ENCODE data around the gene PET100. TPM values are rescaled to one million over a fixed set of nuclear protein-coding genes. Genes with fewer than 3 reads are reported as not detected.
A peak's percentile ranks its signal among the peaks of the same experiment; 100 is the strongest.

Gene PET100
- total and polyA plus RNA-seq, 7 donors: 49.6 to 112 (median 93.1) TPM

- DNase-seq (no peak), ATAC-seq (no peak)
- H3K27ac ChIP-seq: no peak within 1 kb of the TSS
- H3K4me1 ChIP-seq: no peaks in the 10 kb centered on the region
- no peak within 1 kb of the TSS for H3K4me3 ChIP-seq
- H3K9me3 ChIP-seq: no peaks in the 10 kb centered on the region
- 27 to 41% (median 36%) methylated on average over 10 of the region's 10 CpGs for WGBS, 3 donors
- H3K27me3 ChIP-seq (ENCODE audit: insufficient read depth in 3 of 3, low read length in 2 of 3): peaks cover 0 to 27% (median 2%) of the 10 kb centered on the region in 3 donors
- no peaks in the 10 kb centered on the region for H3K36me3 ChIP-seq (ENCODE audit: insufficient read depth in 1 of 2, low read depth in 1 of 2)
- no peak for TF ChIP-seq CTCF (IDR thresholded peaks at IDR 0.05)
- intact Hi-C loops (cut with DNase I): loop anchor here in 1 of 2 donors (5.0 kb wide), 1 partner anchor 110 kb away; no protein-coding TSS in a partner anchor
Observed at GRCh38 chr19:7676854-7677253, 47.3 kb downstream of the PET100 start, which contains the start of gene MCEMP1. Gene MCEMP1 (plus strand): TSS chr19:7677090. CDS start chr19:7677121, 31 bp downstream.

GRCh38 chr19:7677669-7678311, 48.2 kb downstream of the PET100 start:
- WGBS, 3 donors: 37 to 44% (median 43%) methylated on average over 12 of the region's 12 CpGs
- H3K27me3 ChIP-seq (ENCODE audit: insufficient read depth in 3 of 3, low read length in 2 of 3): peaks cover 0 to 18% (median 0%) of the 10 kb centered on the region in 3 donors
- H3K9me3 ChIP-seq: no peaks in the 10 kb centered on the region
- ATAC-seq (no peak), DNase-seq (no peak)
- H3K36me3 ChIP-seq (ENCODE audit: insufficient read depth in 1 of 2, low read depth in 1 of 2): peaks cover 0 to 6% of the 10 kb centered on the region in 2 donors
- intact Hi-C loops (cut with DNase I): loop anchor here in 1 of 2 donors (5.0 kb wide), 1 partner anchor 110 kb away; no protein-coding TSS in a partner anchor
- H3K4me1 ChIP-seq: no peaks in the 10 kb centered on the region
- H3K4me3 ChIP-seq: no peak overlapping the region
- TF ChIP-seq CTCF (IDR thresholded peaks at IDR 0.05): no peak
- no peak overlapping the region for H3K27ac ChIP-seq

- intact Hi-C loops (cut with DNase I): loop anchor here in 1 of 2 donors (5.0 kb wide), 1 partner anchor 112 kb away; no protein-coding TSS in a partner anchor
- 49 to 61% (median 55%) methylated on average over 30 of the region's 30 CpGs for WGBS, 3 donors
- H3K27ac ChIP-seq: no peak overlapping the region
- no peak for TF ChIP-seq CTCF (IDR thresholded peaks at IDR 0.05)
- no peaks in the 10 kb centered on the region for H3K4me1 ChIP-seq
- DNase-seq (peak in 1 of 2 donors; percentile 64), ATAC-seq (peak in 2 of 4 donors; percentile 24 to 29)
- H3K4me3 ChIP-seq: no peak overlapping the region
- H3K9me3 ChIP-seq: no peaks in the 10 kb centered on the region
- H3K27me3 ChIP-seq (ENCODE audit: insufficient read depth in 3 of 3, low read length in 2 of 3): peaks cover 0 to 14% (median 0%) of the 10 kb centered on the region in 3 donors
- peaks cover 0 to 20% of the 10 kb centered on the region in 2 donors for H3K36me3 ChIP-seq (ENCODE audit: insufficient read depth in 1 of 2, low read depth in 1 of 2)
Observed at GRCh38 chr19:7678971-7679751, 49.6 kb downstream of the PET100 start.

GRCh38 chr19:7679771-7680605, 50.4 kb downstream of the PET100 start:
- peak overlapping the region; percentile 93 for H3K27ac ChIP-seq
- no peaks in the 10 kb centered on the region for H3K4me1 ChIP-seq
- H3K4me3 ChIP-seq: peak overlapping the region; percentile 100
- no peak for ATAC-seq
- DNase-seq: no peak
- H3K36me3 ChIP-seq (ENCODE audit: insufficient read depth in 1 of 2, low read depth in 1 of 2): peaks cover 0 to 23% of the 10 kb centered on the region in 2 donors
- H3K9me3 ChIP-seq: no peaks in the 10 kb centered on the region
- intact Hi-C loops (cut with DNase I): loop anchor here (1.0 to 5.0 kb wide), 5 partner anchors 28 to 323 kb away; no protein-coding TSS in a partner anchor
- no peak for TF ChIP-seq CTCF (IDR thresholded peaks at IDR 0.05)
- peaks cover 0 to 14% (median 0%) of the 10 kb centered on the region in 3 donors for H3K27me3 ChIP-seq (ENCODE audit: insufficient read depth in 3 of 3, low read length in 2 of 3)
- WGBS, 3 donors: 49 to 53% (median 50%) methylated on average over 22 of the region's 22 CpGs
